ENCODE results near the gene NGLY1. TPM values are rescaled to one million over a fixed set of nuclear protein-coding genes. Genes with fewer than 3 reads are reported as not detected.

NGLY1 gene
- total and polyA plus RNA-seq, 9 of the 15 experiments (the other 6 are each of a cell fraction or from before 2014, with no cell fraction given): 52.2 to 124 (median 87.6) TPM

- TF ChIP-seq CLOCK (CRISPR knock-in tag; IDR thresholded peaks at IDR 0.05; ENCODE audit: borderline replicate concordance) (no peak), MEIS2 (IDR thresholded peaks at IDR 0.05; ENCODE audit: partially characterized antibody) (no peak), ZNF212 (CRISPR knock-in tag; IDR thresholded peaks at IDR 0.05) (no peak), JUN (IDR thresholded peaks at IDR 0.05; ENCODE audit: borderline replicate concordance, low read depth, low read length) (no peak), JUN (CRISPR knock-in tag; IDR thresholded peaks at IDR 0.05; ENCODE audit: borderline replicate concordance) (no peak), ZBTB1 (CRISPR knock-in tag; IDR thresholded peaks at IDR 0.05; ENCODE audit: borderline replicate concordance, low read depth) (no peak)
Measured at GRCh38 chr3:25687742-25688141, 95.5 kb downstream of the NGLY1 start (continued).

GRCh38 chr3:25686766-25687165 is 96.5 kb downstream of the NGLY1 start:
- H3K27ac ChIP-seq (ENCODE audit: extremely low read depth, low read depth, low read length): no peak overlapping the region
- ChIA-PET CTCF (ENCODE audit: low intra/inter-chr PET ratio) (no interaction called here), POLR2A (interaction anchor here (1.0 kb wide), 1 partner anchor 72 kb away, joined by 3 read pairs; no protein-coding TSS in a partner anchor)
- FAIRE-seq (no peak), ATAC-seq (peak; percentile 57), DNase-seq (ENCODE audit: extremely low read depth in 1 of 4, low spot score in 3 of 4) (no peak)
- peak overlapping the region in 1 of 2 experiments; percentile 49; a peak in 2 of 4 replicates for H3K9ac ChIP-seq (ENCODE audit: insufficient read depth in 1 of 2, low read depth in 2 of 2, low read length in 2 of 2)
- no peaks in the 10 kb centered on the region for H3K9me1 ChIP-seq (ENCODE audit: control insufficient read depth, insufficient read depth, low read length)
- H3K4me2 ChIP-seq (ENCODE audit: insufficient read depth, low read length): no peak overlapping the region
- no peaks in the 10 kb centered on the region for H3K79me2 ChIP-seq (ENCODE audit: control insufficient read depth, insufficient read depth, low read length)
- 22% methylated on average over 23 of the region's 23 CpGs for WGBS (ENCODE audit: insufficient coverage, low coverage, missing lambda C conversion rate)
- H2AFZ ChIP-seq (ENCODE audit: low read depth, low read length): peak overlapping the region; percentile 49
- H4K20me1 ChIP-seq (replicated peaks; ENCODE audit: control insufficient read depth, insufficient read depth, low read length): no peaks in the 10 kb centered on the region
- in situ Hi-C loops (cut with MboI): no loop called here
- BruUV-seq (replicated peaks): no TSS peak
- TF ChIP-seq YY1 (IDR thresholded peaks at IDR 0.05; ENCODE audit: borderline replicate concordance in 1 of 3, control insufficient read depth in 1 of 3, extremely low read depth in 1 of 3, insufficient read depth in 3 of 3, insufficient read length in 1 of 3, insufficient replicate concordance in 2 of 3, low read depth in 1 of 3, low read length in 2 of 3) (peak in 1 of 3 experiments; percentile 59), ZNF518B (CRISPR knock-in tag; IDR thresholded peaks at IDR 0.05) (no peak), SMC3 (conservative IDR thresholded peaks at IDR 0.05; ENCODE audit: insufficient read depth, low read depth, low read length) (no peak)
- H3K4me1 ChIP-seq (replicated peaks in 1 of 2; ENCODE audit: control insufficient read depth in 2 of 2, insufficient read depth in 2 of 2, low read length in 2 of 2): peaks cover 0 to 5% of the 10 kb centered on the region in 2 experiments; a peak in 2 of 5 replicates
- intact Hi-C loops (cut with micrococcal nuclease): no loop called here
- H3K27me3 ChIP-seq (ENCODE audit: control insufficient read depth in 2 of 2, insufficient read depth in 2 of 2, low read length in 2 of 2): peaks cover 8 to 10% of the 10 kb centered on the region in 2 experiments; a peak in 3 of 5 replicates
- H3K36me3 ChIP-seq (ENCODE audit: control insufficient read depth, insufficient read depth, low read length): no peaks in the 10 kb centered on the region
- no peak overlapping the region for H3K4me3 ChIP-seq
- no peaks in the 10 kb centered on the region for H3K9me3 ChIP-seq (replicated peaks; ENCODE audit: control insufficient read depth, insufficient read depth, low read depth, low read length)
